HUES64 (cell line): ENCODE results near the gene SIMC1.
A peak's percentile ranks its signal among the peaks of the same experiment; 100 is the strongest.
"Not testable (repeated sequence)": the region's sequence is repeated elsewhere in the genome, so short reads cannot be mapped to it uniquely, and the experiment has no call there.

Experiments
- H3K27ac ChIP-seq: 2 replicates; pipeline ENCODE4 v1.7.0; 2013; ENCODE audit warnings: low read depth, low read length, inconsistent platforms
- H3K27me3 ChIP-seq: 2 replicates; pipeline ENCODE4 v1.6.1; 2013; ENCODE audit warnings: mild to moderate bottlenecking, low read length; ENCODE audit not compliant: insufficient read depth
- H3K36me3 ChIP-seq: 2 replicates; pipeline ENCODE4 v1.6.1; 2013; ENCODE audit warnings: mild to moderate bottlenecking, low read length; ENCODE audit not compliant: insufficient read depth
- H3K4me1 ChIP-seq: 2 replicates; pipeline ENCODE4 v1.6.1; 2013; ENCODE audit warnings: mild to moderate bottlenecking, low read length, moderate library complexity; ENCODE audit not compliant: insufficient read depth
- H3K4me3 ChIP-seq: 2 replicates; pipeline ENCODE4 v1.5.1; 2013; ENCODE audit warnings: mild to moderate bottlenecking, low read length, moderate library complexity
- H3K9ac ChIP-seq: 2 replicates; pipeline ENCODE4 v1.6.1; 2013; ENCODE audit warnings: mild to moderate bottlenecking, low read depth, low read length
- H3K9me3 ChIP-seq: 2 replicates; pipeline ENCODE4 v1.6.1; 2013; ENCODE audit warnings: low read depth, low read length; ENCODE audit not compliant: insufficient read depth
- WGBS: fragments of 150-250, 120-280 bp; methylation state at CpG from one replicate; pipeline ENCODE4 v1.1.7; 2013; ENCODE audit warnings: missing lambda C conversion rate; 5-methylcytosine and 5-hydroxymethylcytosine counted together

SIMC1 gene

GRCh38 chr5:176196781-176197180 lies 41.4 kb upstream of the SIMC1 start:
- H3K27me3 ChIP-seq: peaks cover 73% of the 10 kb centered on the region
- H3K36me3 ChIP-seq, H3K27ac ChIP-seq, H3K4me1 ChIP-seq, H3K4me3 ChIP-seq, H3K9ac ChIP-seq, H3K9me3 ChIP-seq: not testable (repeated sequence)
- WGBS: 94% methylated on average over 2 of the region's 7 CpGs

DNA sequence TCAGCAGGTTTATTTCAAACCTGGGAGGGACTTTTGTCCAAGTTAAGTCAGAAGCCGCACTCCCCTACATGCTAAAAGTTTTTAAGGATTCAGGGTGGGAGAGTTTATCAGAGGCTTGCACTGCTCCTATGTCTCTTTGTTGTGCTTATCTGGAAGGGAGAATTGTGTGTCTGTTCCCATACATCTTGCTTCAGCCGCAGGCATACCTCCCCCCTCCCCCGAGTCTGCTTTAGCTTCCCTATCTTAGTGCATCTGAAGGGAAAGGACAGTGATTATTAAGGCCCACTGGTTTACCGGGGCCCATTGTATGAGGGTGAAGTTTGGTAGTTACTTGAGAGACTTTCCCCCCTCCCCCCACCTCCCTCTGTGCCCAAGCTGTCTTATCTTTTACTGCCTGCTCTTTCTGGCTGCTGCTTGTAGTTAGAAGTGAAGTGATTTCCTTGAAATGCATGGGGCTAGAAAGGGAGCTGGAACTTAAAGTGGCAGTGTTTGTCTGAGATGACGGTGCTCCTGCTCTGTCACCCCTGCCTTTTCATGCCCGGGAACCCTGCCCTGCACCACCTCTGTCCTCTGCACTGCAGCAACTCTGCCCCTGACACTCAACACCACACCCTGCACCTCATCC lies 40.9 kb upstream of the SIMC1 start:
- not testable (repeated sequence) for H3K9me3 ChIP-seq, H3K27ac ChIP-seq, H3K4me3 ChIP-seq, H3K4me1 ChIP-seq, H3K9ac ChIP-seq, H3K36me3 ChIP-seq
- H3K27me3 ChIP-seq: peaks cover 70% of the 10 kb centered on the region
- 14% methylated on average over 1 of the region's 6 CpGs for WGBS

DNA sequence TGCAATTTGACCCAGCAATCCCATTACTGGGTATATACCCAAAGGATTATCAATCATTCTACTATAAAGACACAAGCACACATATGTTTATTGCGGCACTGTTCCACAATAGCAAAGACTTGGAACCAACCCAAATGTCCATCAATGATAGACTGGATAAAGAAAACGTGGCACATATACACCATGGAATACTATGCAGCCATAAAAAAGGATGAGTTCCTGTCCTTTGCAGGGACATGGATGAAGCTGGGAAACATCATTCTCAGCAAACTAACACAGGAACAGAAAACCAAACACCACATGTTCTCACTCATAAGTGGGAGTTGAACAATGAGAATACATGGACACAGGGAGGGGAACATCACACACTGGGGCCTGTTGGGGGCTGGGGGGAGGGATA lies 39.9 kb upstream of the SIMC1 start:
- not testable (repeated sequence) for H3K36me3 ChIP-seq, H3K27ac ChIP-seq, H3K4me1 ChIP-seq, H3K9ac ChIP-seq, H3K9me3 ChIP-seq, H3K4me3 ChIP-seq
- H3K27me3 ChIP-seq: peaks cover 63% of the 10 kb centered on the region
- WGBS: no CpG with 5 or more reads among the region's 2 CpGs

GRCh38 chr5:176198991-176199733 lies 39.1 kb upstream of the SIMC1 start:
- H3K9ac ChIP-seq, H3K4me1 ChIP-seq, H3K27ac ChIP-seq, H3K9me3 ChIP-seq, H3K36me3 ChIP-seq: not testable (repeated sequence)
- Histone ChIP-seq H3K4me3 (peak overlapping the region; percentile 48), H3K27me3 (peaks cover 55% of the 10 kb centered on the region)
- 2% methylated on average over 70 of the region's 72 CpGs for WGBS

DNA sequence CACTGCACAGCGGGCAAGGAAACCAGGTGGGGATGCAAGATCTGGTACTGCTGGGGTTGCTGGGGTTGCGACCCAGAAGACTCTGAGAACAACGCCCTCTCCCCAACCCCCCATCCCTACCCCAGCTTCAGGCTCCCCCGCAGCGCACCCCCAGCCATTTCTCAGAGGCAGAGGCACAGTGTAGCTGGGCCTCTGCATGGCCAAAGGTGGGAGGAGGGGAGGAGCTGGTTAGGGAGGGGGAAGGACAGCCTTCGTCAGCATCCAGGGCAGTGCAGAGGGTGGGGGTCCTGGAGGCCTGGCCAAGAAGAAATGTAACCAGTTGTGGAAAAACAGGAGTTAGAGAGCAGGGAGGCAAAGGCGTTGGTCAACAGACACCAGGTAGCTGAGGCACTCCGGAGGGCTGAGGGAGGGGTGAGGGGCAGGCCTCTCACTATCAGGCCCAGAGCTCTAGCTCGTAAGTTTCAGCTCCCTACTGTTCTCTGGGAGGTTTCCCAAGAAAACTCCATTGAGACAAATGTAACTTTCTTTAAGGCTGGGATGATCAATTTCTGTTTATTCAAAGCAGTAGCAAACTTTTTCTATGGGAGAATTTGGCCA lies 38.3 kb upstream of the SIMC1 start:
- H3K9ac ChIP-seq, H3K9me3 ChIP-seq, H3K27ac ChIP-seq, H3K36me3 ChIP-seq, H3K4me1 ChIP-seq: not testable (repeated sequence)
- Histone ChIP-seq H3K4me3 (peak overlapping the region; percentile 48), H3K27me3 (peaks cover 50% of the 10 kb centered on the region)
- WGBS: 6% methylated on average over 5 of the region's 9 CpGs

- H3K9ac ChIP-seq: no peak overlapping the region
- H3K4me3 ChIP-seq: no peak overlapping the region
- no peaks in the 10 kb centered on the region for H3K9me3 ChIP-seq
- H3K27me3 ChIP-seq: peaks cover 41% of the 10 kb centered on the region
- H3K27ac ChIP-seq: no peak overlapping the region
- no peaks in the 10 kb centered on the region for H3K36me3 ChIP-seq
- WGBS: 92% methylated on average over 8 of the region's 8 CpGs
- no peaks in the 10 kb centered on the region; the same call in 1 of the 2 replicates for H3K4me1 ChIP-seq
Observed at GRCh38 chr5:176201811-176202210, 36.4 kb upstream of the SIMC1 start.

GRCh38 chr5:176203086-176203485 lies 35.1 kb upstream of the SIMC1 start:
- Histone ChIP-seq H3K36me3 (no peaks in the 10 kb centered on the region), H3K4me1 (no peaks in the 10 kb centered on the region; the same call in 1 of the 2 replicates), H3K27ac (no peak overlapping the region), H3K9ac (no peak overlapping the region), H3K27me3 (peaks cover 30% of the 10 kb centered on the region), H3K4me3 (no peak overlapping the region), H3K9me3 (no peaks in the 10 kb centered on the region)
- WGBS: 81% methylated on average over 8 of the region's 8 CpGs

- not testable (repeated sequence) for H3K36me3 ChIP-seq, H3K27ac ChIP-seq, H3K9ac ChIP-seq, H3K9me3 ChIP-seq, H3K4me3 ChIP-seq, H3K4me1 ChIP-seq
- H3K27me3 ChIP-seq: peaks cover 27% of the 10 kb centered on the region
- 85% methylated on average over 6 of the region's 10 CpGs for WGBS
Observed at GRCh38 chr5:176203535-176203934, 34.7 kb upstream of the SIMC1 start.

DNA sequence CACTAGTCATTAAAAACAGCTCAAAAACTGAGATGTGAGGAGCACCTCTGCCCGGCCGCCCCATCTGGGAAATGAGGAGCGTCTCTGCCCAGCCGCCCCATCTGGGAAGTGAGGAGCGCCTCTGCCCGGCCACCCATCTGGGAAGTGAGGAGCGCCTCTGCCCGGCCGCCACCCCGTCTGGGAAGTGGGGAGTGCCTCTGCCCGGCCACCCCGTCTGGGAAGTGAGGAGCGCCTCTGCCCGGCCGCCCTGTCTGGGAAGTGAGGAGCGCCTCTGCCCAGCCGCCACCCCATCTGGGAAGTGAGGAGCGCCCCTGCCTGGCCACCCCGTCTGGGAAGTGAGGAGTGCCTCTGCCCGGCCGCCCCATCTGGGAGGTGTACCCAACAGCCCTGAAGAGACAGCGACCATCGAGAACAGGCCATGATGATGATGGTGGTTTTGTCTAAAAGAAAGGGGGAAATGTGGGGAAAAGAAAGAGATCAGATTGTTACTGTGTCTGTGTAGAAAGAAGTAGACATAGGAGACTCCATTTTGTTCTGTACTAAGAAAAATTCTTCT lies 23.7 kb upstream of the SIMC1 start:
- not testable (repeated sequence) for H3K9ac ChIP-seq
- WGBS: 87% methylated on average over 23 of the region's 23 CpGs

GRCh38 chr5:176216393-176216916 lies 21.8 kb upstream of the SIMC1 start:
- H3K4me3 ChIP-seq, H3K9ac ChIP-seq, H3K27me3 ChIP-seq, H3K36me3 ChIP-seq, H3K27ac ChIP-seq, H3K4me1 ChIP-seq, H3K9me3 ChIP-seq: not testable (repeated sequence)
- 91% methylated on average over 8 of the region's 9 CpGs for WGBS

More for the DNA sequence above, 23.7 kb upstream of the SIMC1 start:
- not testable (repeated sequence) for H3K27me3 ChIP-seq, H3K4me1 ChIP-seq, H3K9me3 ChIP-seq, H3K4me3 ChIP-seq, H3K36me3 ChIP-seq, H3K27ac ChIP-seq

GRCh38 chr5:176217188-176217729 lies 21.0 kb upstream of the SIMC1 start:
- WGBS: no CpG with 5 or more reads among the region's 5 CpGs
- not testable (repeated sequence) for H3K4me1 ChIP-seq, H3K9ac ChIP-seq, H3K27ac ChIP-seq, H3K36me3 ChIP-seq, H3K9me3 ChIP-seq, H3K27me3 ChIP-seq, H3K4me3 ChIP-seq
